B cell (primary cell): Measurements from ENCODE around the gene TSEN2. TPM values are rescaled to one million over a fixed set of nuclear protein-coding genes. Genes with fewer than 3 reads are reported as not detected.

Source experiments
- ATAC-seq: fragments of 200-7000 bp; cut with Tn5 transposase; one replicate; pipeline ENCODE4 v1.10.0; 2021; ENCODE audit warnings: low read depth, mild to moderate bottlenecking, moderate number of reproducible peaks, moderate library complexity
- CTCF ChIA-PET: fragments of 350-600 bp; sonication (Branson Sonifier 250); formaldehyde crosslinking; loops from one replicate; lab custom pipeline; 2021; ENCODE audit warnings: antibody characterized with exemption, inconsistent platforms; lab: Charles Lee
- POLR2A ChIA-PET: fragments of 350-600 bp; sonication (Branson Sonifier 250); formaldehyde crosslinking; loops from one replicate; lab custom pipeline; 2021; ENCODE audit warnings: antibody characterized with exemption; lab: Charles Lee
- DNase-seq: peaks from one replicate; pipeline ENCODE4 v3.0.0; 2013
- H2AFZ ChIP-seq: 2 replicates; pipeline ENCODE4 v1.6.1; 2012; ENCODE audit warnings: mild to moderate bottlenecking, low read depth, low read length; ENCODE audit not compliant: insufficient read depth, poor library complexity, severe bottlenecking
- H3K27ac ChIP-seq, 2 donors: 1 replicate in 1 of 2; 2 replicates in 1 of 2; pipeline ENCODE4 v1.5.1; 2012 to 2013; ENCODE audit warnings: low read length in 2 of 2, mild to moderate bottlenecking in 2 of 2, moderate library complexity in 1 of 2
- H3K27me3 ChIP-seq, 4 experiments: fragments of 200-600 bp in 1 of 4; sonication (generic) in 1 of 4; replicated peaks in 1 of 4; 1 replicate in 2 of 4; 2 replicates in 2 of 4; pipeline versions ENCODE4 v1.6.1 to v1.7.0; 2013 to 2016; ENCODE audit warnings: low read length in 3 of 4, mild to moderate bottlenecking in 2 of 4, mixed read lengths in 1 of 4, moderate library complexity in 1 of 4; ENCODE audit not compliant: insufficient read depth in 4 of 4, control insufficient read depth in 3 of 4; ENCODE audit errors: control extremely low read depth in 1 of 4
- H3K36me3 ChIP-seq, 2 experiments: replicated peaks in 1 of 2; 1 replicate in 1 of 2; 2 replicates in 1 of 2; pipeline versions ENCODE4 v1.6.1 to v1.7.1; 2013; ENCODE audit warnings: low read length in 1 of 2; ENCODE audit not compliant: insufficient read depth in 2 of 2, control insufficient read depth in 1 of 2; ENCODE audit errors: control extremely low read depth in 1 of 2, extremely low read depth in 1 of 2
- H3K4me1 ChIP-seq, 2 donors: fragments of 200-600 bp in 1 of 2; sonication (generic) in 1 of 2; 1 replicate in 1 of 2; 2 replicates in 1 of 2; pipeline versions ENCODE4 v1.5.1 to v1.6.1; 2013 to 2017; ENCODE audit warnings: low read length in 2 of 2; ENCODE audit not compliant: control insufficient read depth in 2 of 2, insufficient read depth in 2 of 2
- H3K4me2 ChIP-seq: replicated peaks from 2 replicates; pipeline ENCODE3; 2012; ENCODE audit warnings: mild to moderate bottlenecking, low read depth, low read length; ENCODE audit not compliant: poor library complexity, severe bottlenecking
- H3K4me3 ChIP-seq, 5 experiments: fragments of 200-600 bp in 1 of 5; sonication (generic) in 1 of 5; 1 replicate in 3 of 5; 2 replicates in 2 of 5; pipeline versions ENCODE4 v1.5.1 to v1.7.0; 2011 to 2016; ENCODE audit warnings: low read length in 4 of 5, mild to moderate bottlenecking in 4 of 5, low read depth in 2 of 5, control low read depth in 1 of 5, moderate library complexity in 1 of 5; ENCODE audit not compliant: insufficient read depth in 1 of 5; ENCODE audit errors: control extremely low read depth in 1 of 5, extremely low read depth in 1 of 5
- H3K79me2 ChIP-seq: fragments of 200-600 bp; sonication (generic); one replicate; pipeline ENCODE4 v1.6.0; 2016; ENCODE audit warnings: low read length; ENCODE audit not compliant: control insufficient read depth, insufficient read depth
- H3K9ac ChIP-seq: fragments of 200-600 bp; sonication (generic); 2 replicates; pipeline ENCODE4 v1.6.1; 2017; ENCODE audit warnings: mild to moderate bottlenecking, low read length, moderate library complexity
- H3K9me3 ChIP-seq, 3 donors: one replicate each; pipeline versions ENCODE4 v1.6.1 to v1.7.1; 2013; ENCODE audit warnings: low read length in 2 of 3; ENCODE audit not compliant: control insufficient read depth in 2 of 3, insufficient read depth in 1 of 3; ENCODE audit errors: control extremely low read depth in 1 of 3
- H4K20me1 ChIP-seq: 2 replicates; pipeline ENCODE4 v1.6.0; 2012; ENCODE audit warnings: mild to moderate bottlenecking, low read length; ENCODE audit not compliant: insufficient read depth, control insufficient read depth, poor library complexity, severe bottlenecking
- H3K27ac Mint-ChIP-seq: one replicate; pipeline ENCODE4 v1.8.0; 2021; ENCODE audit warnings: mixed read lengths
- H3K27me3 Mint-ChIP-seq: one replicate; pipeline ENCODE4 v1.8.0; 2021; ENCODE audit warnings: mixed read lengths
- H3K4me1 Mint-ChIP-seq: one replicate; pipeline ENCODE4 v1.8.0; 2021; ENCODE audit warnings: mixed read lengths
- H3K4me3 Mint-ChIP-seq: one replicate; pipeline ENCODE4 v1.8.0; 2021; ENCODE audit warnings: mixed read lengths
- H3K9me3 Mint-ChIP-seq: one replicate; pipeline ENCODE4 v1.8.0; 2022; ENCODE audit warnings: mixed read lengths; ENCODE audit not compliant: insufficient read depth
- CTCF ChIP-seq: fragments of 200-600 bp; IDR thresholded peaks from one replicate; pipeline ENCODE4 v1.8.0; 2022; ENCODE audit warnings: antibody characterized with exemption, mild to moderate bottlenecking
- EZH2 ChIP-seq: IDR thresholded peaks from 2 replicates; pipeline ENCODE4 v1.6.1; 2012; ENCODE audit warnings: borderline replicate concordance, low read depth, mild to moderate bottlenecking, moderate library complexity, low read length; ENCODE audit not compliant: insufficient read depth, poor library complexity, severe bottlenecking
- WGBS: methylation state at CpG from one replicate; pipeline ENCODE4 v1.1.5; 2013; ENCODE audit warnings: missing lambda C conversion rate; ENCODE audit not compliant: insufficient coverage; 5-methylcytosine and 5-hydroxymethylcytosine counted together
- intact Hi-C: fragments of 100-400 bp; cut with micrococcal nuclease; formaldehyde crosslinking; loops from one replicate; pipeline ENCODE4 v1.10.0; 2022
- polyA plus RNA-seq: library from polyadenylated mRNA; depleted of rRNA; stranded (reverse); fragments of >200 nt; gene quantifications from 2 replicates; pipeline ENCODE4 v1.2.3, GENCODE V29; 2012
- total RNA-seq, 2 donors: library from RNA; stranded (reverse); fragments of 120-200 nt in 1 of 2; gene quantifications; 1 replicate in 1 of 2; 2 replicates in 1 of 2; pipeline versions ENCODE4 v1.2.3 to v1.2.4, GENCODE V29; 2013 to 2022

TSEN2 gene
- total and polyA plus RNA-seq, 2 donors (not counting 1 experiment from before 2014, with no cell fraction given): 13.4 to 17.6 TPM

- Mint-ChIP-seq H3K4me1 (peaks cover 29% of the 10 kb centered on the region), H3K9me3 (no peaks in the 10 kb centered on the region), H3K27me3 (no peaks in the 10 kb centered on the region), H3K4me3 (peak overlapping the region; percentile 96), H3K27ac (peak overlapping the region; percentile 90)
- H3K4me1 ChIP-seq: peaks cover 14 to 29% of the 10 kb centered on the region in 2 donors
- intact Hi-C loops: loop anchor here (1.0 to 5.0 kb wide), 5 partner anchors 73 to 1211 kb away; partner anchors contain the start of genes ATG7, MKRN2, RAF1 and TAMM41
- peaks cover 9% of the 10 kb centered on the region for H3K79me2 ChIP-seq
- H3K27ac ChIP-seq: peak overlapping the region; percentile 60 to 71
- no peak for ATAC-seq
- no peak for DNase-seq
- no peaks in the 10 kb centered on the region for H4K20me1 ChIP-seq
- H3K27me3 ChIP-seq: no peaks in the 10 kb centered on the region
- ChIA-PET POLR2A (no interaction called here), CTCF (interaction anchor here (1.0 to 10.5 kb wide), 2 partner anchors 11 to 350 kb away, joined by 3 to 200 read pairs; no protein-coding TSS in a partner anchor)
- no peaks in the 10 kb centered on the region for H3K9me3 ChIP-seq
- TF ChIP-seq EZH2: no peak
- TF ChIP-seq CTCF: no peak
- peak overlapping the region; percentile 83 for H3K9ac ChIP-seq
- peak overlapping the region; percentile 94 for H2AFZ ChIP-seq
- H3K36me3 ChIP-seq: no peaks in the 10 kb centered on the region
- H3K4me2 ChIP-seq: peak overlapping the region; percentile 83
- H3K4me3 ChIP-seq: peak overlapping the region; percentile 75 to 88 (median 82)
- WGBS: 4% methylated on average over 10 of the region's 10 CpGs
These were observed 445 bp upstream of the TSEN2 start for GRCh38 chr3:12483872-12484197.

GRCh38 chr3:12484983-12485327 lies 675 bp downstream of the TSEN2 start:
- Histone ChIP-seq H3K27me3 (no peaks in the 10 kb centered on the region), H3K4me1 (peaks cover 14 to 23% of the 10 kb centered on the region in 2 donors), H3K36me3 (no peaks in the 10 kb centered on the region), H4K20me1 (no peaks in the 10 kb centered on the region), H3K9me3 (no peaks in the 10 kb centered on the region), H3K4me2 (peak overlapping the region; percentile 83), H3K79me2 (peaks cover 9% of the 10 kb centered on the region), H3K27ac (peak overlapping the region; percentile 40 to 64), H3K4me3 (peak overlapping the region; percentile 63 to 88 (median 82)), H3K9ac (peak overlapping the region; percentile 83), H2AFZ (peak overlapping the region; percentile 94)
- peak overlapping the region; percentile 90 for H3K27ac Mint-ChIP-seq
- 0% methylated on average over 3 of the region's 5 CpGs for WGBS
- H3K4me3 Mint-ChIP-seq: peak overlapping the region; percentile 96
- intact Hi-C loops: loop anchor here (1.0 to 5.0 kb wide), 5 partner anchors 72 to 1212 kb away; partner anchors contain the start of genes ATG7, MKRN2, RAF1 and TAMM41
- CTCF ChIA-PET: no interaction called here
- no peaks in the 10 kb centered on the region for H3K27me3 Mint-ChIP-seq
- H3K4me1 Mint-ChIP-seq: peaks cover 26% of the 10 kb centered on the region
- POLR2A ChIA-PET: no interaction called here
- ATAC-seq: no peak
- H3K9me3 Mint-ChIP-seq: no peaks in the 10 kb centered on the region
- TF ChIP-seq EZH2 (no peak), CTCF (no peak)
- DNase-seq: no peak
